K562 (cell line): ENCODE results near the gene TBXA2R. TPM values are rescaled to one million over a fixed set of nuclear protein-coding genes. Genes with fewer than 3 reads are reported as not detected.
A peak's percentile ranks its signal among the peaks of the same experiment; 100 is the strongest.

ENCODE experiments used
- ATAC-seq: fragments of 200-7000 bp; cut with Tn5 transposase; 3 replicates; pipeline ENCODE4 v1.9.1; 2020; ENCODE audit warnings: moderate library complexity
- BruUV-seq: library from RNA; stranded (reverse); fragments of 400-500 nt; replicated peaks from 2 replicates; lab custom pipeline; 2021; lab: Mats Ljungman, UMichigan
- CTCF ChIA-PET: fragments of 300-600 bp; formaldehyde crosslinking; extraction: SDS; loops from one replicate; lab custom pipeline; 2021; ENCODE audit warnings: low intra/inter-chr PET ratio; lab: Yijun Ruan, JAX
- POLR2A ChIA-PET: fragments of 300-600, 350-650 bp; sonication (Branson Sonifier 250); formaldehyde crosslinking; extraction: SDS; loops from one replicate; lab custom pipeline; 2021; ENCODE audit warnings: antibody characterized with exemption, inconsistent platforms; lab: Yijun Ruan, JAX
- DNase-seq, 4 experiments: peaks; one replicate each; pipeline versions ENCODE4 v3.0.0 to v3.0.0-alpha.2; 2011 to 2018; ENCODE audit warnings: low spot score in 3 of 4, mixed read lengths in 3 of 4; ENCODE audit errors: extremely low read depth in 1 of 4
- FAIRE-seq: peaks from 2 replicates; lab custom pipeline; 2011; peaks lifted over from hg19 to GRCh38; lab: Jason Lieb, UNC
- H2AFZ ChIP-seq: 2 replicates; pipeline ENCODE4 v1.6.0; 2011; ENCODE audit warnings: low read depth, low read length, control low read depth, inconsistent platforms
- H3K27ac ChIP-seq: fragments of 200-600 bp; 3 replicates; pipeline ENCODE4 v1.8.0; 2011; ENCODE audit warnings: low read depth, mild to moderate bottlenecking, control low read depth, inconsistent platforms, low read length, moderate library complexity, mixed read lengths; ENCODE audit errors: extremely low read depth
- H3K27me3 ChIP-seq, 2 experiments: fragments of 300-600 bp in 1 of 2; 2 replicates in 1 of 2; 3 replicates in 1 of 2; pipeline versions ENCODE4 v1.6.0 to v1.8.0; 2011; ENCODE audit warnings: inconsistent platforms in 2 of 2, low read length in 2 of 2, mild to moderate bottlenecking in 1 of 2, mixed read lengths in 1 of 2, moderate library complexity in 1 of 2; ENCODE audit not compliant: control insufficient read depth in 2 of 2, insufficient read depth in 2 of 2
- H3K36me3 ChIP-seq: fragments of 300-600 bp; 3 replicates; pipeline ENCODE4 v1.8.0; 2011; ENCODE audit warnings: mild to moderate bottlenecking, low read length, inconsistent platforms; ENCODE audit not compliant: control insufficient read depth, insufficient read depth
- H3K4me1 ChIP-seq, 2 experiments: fragments of 200-600 bp in 1 of 2; replicated peaks in 1 of 2; 2 replicates in 1 of 2; 3 replicates in 1 of 2; pipeline versions ENCODE4 v1.5.1 to v1.8.0; 2011; ENCODE audit warnings: inconsistent platforms in 2 of 2, low read length in 2 of 2, mild to moderate bottlenecking in 1 of 2, mixed read lengths in 1 of 2, moderate library complexity in 1 of 2; ENCODE audit not compliant: control insufficient read depth in 2 of 2, insufficient read depth in 2 of 2
- H3K4me2 ChIP-seq: 2 replicates; pipeline ENCODE4 v1.6.1; 2011; ENCODE audit warnings: low read length, control low read depth, inconsistent platforms, mixed read lengths; ENCODE audit not compliant: insufficient read depth
- H3K4me3 ChIP-seq: fragments of 200-600 bp; sonication (generic), shearing (Covaris generic); 2 replicates; pipeline ENCODE4 v1.5.1; 2016; ENCODE audit warnings: control low read depth, inconsistent platforms
- H3K79me2 ChIP-seq: fragments of 200-600 bp; 3 replicates; pipeline ENCODE4 v1.8.0; 2011; ENCODE audit warnings: low read length, inconsistent platforms; ENCODE audit not compliant: control insufficient read depth, insufficient read depth
- H3K9ac ChIP-seq, 2 experiments: 2 replicates each; pipeline versions ENCODE4 v1.6.0 to v1.6.1; 2011; ENCODE audit warnings: low read depth in 2 of 2, low read length in 2 of 2, control low read depth in 1 of 2, inconsistent platforms in 1 of 2, mild to moderate bottlenecking in 1 of 2, mixed read lengths in 1 of 2; ENCODE audit not compliant: insufficient read depth in 1 of 2
- H3K9me1 ChIP-seq: one replicate; pipeline ENCODE4 v1.6.0; 2011; ENCODE audit warnings: inconsistent platforms, mild to moderate bottlenecking, low read length, moderate library complexity; ENCODE audit not compliant: control insufficient read depth, insufficient read depth
- H3K9me3 ChIP-seq: replicated peaks from 2 replicates; pipeline ENCODE4 v1.5.1; 2011; ENCODE audit warnings: low read depth, low read length, inconsistent platforms; ENCODE audit not compliant: control insufficient read depth, insufficient read depth
- H4K20me1 ChIP-seq: replicated peaks from 2 replicates; pipeline ENCODE4 v1.6.1; 2011; ENCODE audit warnings: low read length, inconsistent platforms, mixed read lengths; ENCODE audit not compliant: control insufficient read depth, insufficient read depth
- HCFC1 ChIP-seq: IDR thresholded peaks from 2 replicates; pipeline ENCODE4 v1.6.1; 2012; ENCODE audit warnings: low read depth, low read length, improper control_type of control experiment
- NFIC ChIP-seq: fragments of 450-650 bp; IDR thresholded peaks from 2 replicates; pipeline ENCODE4 v1.6.1; 2017; ENCODE audit warnings: mild to moderate bottlenecking, inconsistent platforms
- POLR2AphosphoS2 ChIP-seq: IDR thresholded peaks from 2 replicates; pipeline ENCODE4 v1.6.1; 2012; ENCODE audit warnings: low read length, improper control_type of control experiment
- POLR2G ChIP-seq: fragments of 200-400 bp; formaldehyde crosslinking; IDR thresholded peaks from 2 replicates; pipeline ENCODE4 v1.6.1; 2017; ENCODE audit warnings: low read depth, mild to moderate bottlenecking, antibody characterized with exemption, low read length, moderate library complexity
- SUPT5H ChIP-seq: fragments of 450-650 bp; IDR thresholded peaks from 2 replicates; pipeline ENCODE4 v1.6.1; 2016
- WGBS: fragments of 100-300 bp; shearing (Covaris generic); methylation state at CpG from one replicate; pipeline ENCODE4 v1.1.6; 2016; ENCODE audit warnings: low coverage, mixed read lengths; ENCODE audit not compliant: insufficient coverage; ENCODE audit errors: missing lambda C conversion rate; 5-methylcytosine and 5-hydroxymethylcytosine counted together
- in situ Hi-C: fragments of 300-500 bp; cut with MboI; formaldehyde crosslinking; loops from 4 replicates; pipeline ENCODE4 v1.15.0; 2018; ENCODE audit warnings: inconsistent platforms, mixed read lengths
- intact Hi-C: fragments of 100-400 bp; cut with micrococcal nuclease; formaldehyde crosslinking; loops from 2 replicates; pipeline ENCODE4 v1.14.2; 2022
- polyA plus RNA-seq, 8 experiments: library from polyadenylated mRNA; depleted of rRNA in 4 of 8; stranded (reverse) in 5 of 8; unstranded in 3 of 8; fragments of >200 nt; fragmentation: Nextera tagmentation in 2 of 8; fragmentation: Illumina TruSeq in 1 of 8; extraction: Ambion mirVana in 2 of 8; extraction: Trizol in 1 of 8; gene quantifications; 2 replicates each; pipeline versions ENCODE4 v1.2.1 to v1.2.3, GENCODE V29; 2011 to 2014; ENCODE audit warnings: inconsistent platforms in 1 of 8, missing spikeins in 1 of 8
- total RNA-seq, 7 experiments: library from RNA; depleted of rRNA in 6 of 7; stranded (reverse); fragments of >200 nt in 6 of 7; fragmentation: Illumina TruSeq in 2 of 7; extraction: Trizol in 2 of 7; gene quantifications; 2 replicates each; pipeline versions ENCODE4 v1.2.1 to v1.2.3, GENCODE V29; 2011 to 2021; ENCODE audit warnings: low replicate concordance in 1 of 7

TBXA2R gene
- total and polyA plus RNA-seq, 9 of the 15 experiments (the other 6 are each of a cell fraction or from before 2014, with no cell fraction given) = 1.5 to 24.0 (median 2.8) TPM

DNA sequence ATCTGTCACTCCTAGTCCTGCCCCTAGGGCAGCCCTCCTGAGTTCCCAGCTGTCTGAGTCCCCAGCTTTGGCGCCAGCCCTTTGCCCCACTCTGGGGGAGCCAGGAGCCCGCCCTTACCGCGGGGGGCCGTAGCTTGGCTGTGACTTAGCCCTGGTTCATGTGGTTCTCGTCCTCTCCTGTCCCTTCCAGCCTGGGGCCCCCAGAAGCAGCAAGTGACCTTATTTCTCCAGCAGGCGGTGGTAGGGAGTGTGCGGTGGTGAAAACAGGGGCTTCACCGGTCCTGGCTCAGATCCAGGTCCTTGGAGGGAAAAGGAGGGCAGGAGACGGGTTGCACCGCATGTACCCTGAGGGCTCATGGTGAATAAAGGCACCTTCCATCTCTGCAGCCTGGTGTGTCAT, 13.5 kb downstream of the TBXA2R start:
- Histone ChIP-seq H3K9me1 (no peaks in the 10 kb centered on the region), H3K36me3 (peaks cover 6% of the 10 kb centered on the region; the same call in 1 of the 3 replicates), H3K4me1 (peaks cover 0 to 14% of the 10 kb centered on the region in 2 experiments; a peak in 1 of 5 replicates), H2AFZ (no peak overlapping the region), H3K27ac (no peak overlapping the region), H3K27me3 (no peaks in the 10 kb centered on the region), H4K20me1 (no peaks in the 10 kb centered on the region), H3K4me2 (no peak overlapping the region), H3K4me3 (no peak overlapping the region), H3K9ac (no peak overlapping the region), H3K9me3 (peaks cover 14% of the 10 kb centered on the region), H3K79me2 (no peaks in the 10 kb centered on the region)
- in situ Hi-C loops = no loop called here
- POLR2A ChIA-PET = interaction anchor here (0.8 to 3.1 kb wide), 3 partner anchors 8 to 15 kb away, joined by 3 to 29 read pairs (median 6); partner anchors contain the start of genes GIPC3 and TBXA2R
- ATAC-seq (no peak), DNase-seq (no peak), FAIRE-seq (no peak)
- no TSS peak for BruUV-seq
- WGBS = 77% methylated on average over 6 of the region's 11 CpGs
- TF ChIP-seq NFIC (peak; percentile 74), POLR2AphosphoS2 (peak; percentile 46; the same call in 1 of the 2 replicates), HCFC1 (no peak), POLR2G (peak; percentile 69), SUPT5H (0 out of 2 replicates have a peak, but pooled peaks have one; percentile 27)
- intact Hi-C loops = no loop called here
- CTCF ChIA-PET = no interaction called here
